Testis (tissue), 2 donors: ENCODE results near the gene AATK.

Experiments used
- CTCF ChIP-seq, 3 experiments: fragments of 450-650 bp in 2 of 3; fragments of 200-600 bp in 1 of 3; sonication (generic) in 1 of 3; IDR thresholded peaks; one replicate each; pipeline ENCODE4 v1.5.1; 2016 to 2019; ENCODE audit warnings: antibody characterized with exemption in 3 of 3, mild to moderate bottlenecking in 2 of 3, moderate library complexity in 1 of 3
- POLR2A ChIP-seq: fragments of 450-650 bp; IDR thresholded peaks from one replicate; pipeline ENCODE4 v1.6.1; 2017; ENCODE audit warnings: antibody characterized with exemption, mild to moderate bottlenecking, moderate library complexity

DNA sequence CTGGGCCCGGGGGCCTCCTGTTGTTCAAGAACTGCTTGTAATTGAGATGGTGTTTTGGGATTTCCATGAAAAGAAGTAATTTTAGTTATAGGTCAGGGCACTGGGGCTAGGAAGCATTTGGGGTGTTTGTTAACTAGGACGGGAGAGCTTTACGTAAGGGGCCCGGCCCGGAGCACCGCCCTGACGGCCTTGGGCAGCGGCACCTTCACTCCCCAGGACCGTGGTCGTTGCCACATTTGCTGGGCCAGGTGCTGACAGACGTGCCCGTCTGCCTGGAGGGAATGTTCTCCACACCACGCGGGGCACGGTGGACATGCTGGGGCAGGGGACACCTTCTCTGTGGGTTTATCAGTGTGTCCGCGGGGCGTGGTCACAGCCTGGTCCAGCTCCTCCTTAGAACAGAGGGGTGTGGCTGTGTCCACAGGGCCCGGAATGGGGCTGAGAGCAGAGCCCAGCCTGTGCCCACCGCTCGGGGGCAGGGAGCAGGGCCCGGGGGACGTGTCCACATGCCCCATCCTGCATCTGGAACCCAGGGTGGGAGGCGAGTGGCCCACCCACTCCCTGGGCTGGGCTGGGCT is 73.4 kb downstream of the AATK start:
- no peak for TF ChIP-seq CTCF (IDR thresholded peaks at IDR 0.05)
- no peak for TF ChIP-seq POLR2A
